Pancreas (tissue), 10 donors: ENCODE data around the gene RARB. TPM values are rescaled to one million over a fixed set of nuclear protein-coding genes. Genes with fewer than 3 reads are reported as not detected.

Experiments
- ATAC-seq, 4 donors: fragments of 200-7000 bp; cut with Tn5 transposase; one replicate each; pipeline versions ENCODE4 v1.8.0 to v1.9.1; 2020; ENCODE audit warnings: mild to moderate bottlenecking in 4 of 4, moderate library complexity in 4 of 4
- DNase-seq, 6 donors: peaks; one replicate each; pipeline ENCODE4 v3.0.0-alpha.2; 2020
- FAIRE-seq: peaks from 2 replicates; lab custom pipeline; 2012; peaks lifted over from hg19 to GRCh38; lab: Jason Lieb, UNC
- H3K27ac ChIP-seq, 4 donors: fragments of 200-600 bp; sonication (generic); 1 replicate in 3 of 4; 2 replicates in 1 of 4; pipeline versions ENCODE4 v1.5.0 to v1.8.0; 2020
- H3K27me3 ChIP-seq, 4 donors: fragments of 200-600 bp; one replicate each; pipeline ENCODE4 v1.8.0; 2021
- H3K36me3 ChIP-seq, 3 donors: fragments of 200-600 bp; sonication (generic) in 1 of 3; one replicate each; pipeline versions ENCODE4 v1.5.0 to v1.8.0; 2020 to 2021
- H3K4me1 ChIP-seq, 3 donors: fragments of 200-600 bp; one replicate each; pipeline ENCODE4 v1.8.0; 2021
- H3K4me3 ChIP-seq, 4 donors: fragments of 200-600 bp; sonication (generic) in 2 of 4; one replicate each; pipeline versions ENCODE4 v1.5.0 to v1.8.0; 2020 to 2021
- H3K9me3 ChIP-seq, 4 donors: fragments of 200-600 bp; one replicate each; pipeline ENCODE4 v1.8.0; 2021
- WGBS, 2 donors: extraction: QIAGEN DNeasy Blood & Tissue Kit; methylation state at CpG; one replicate each; pipeline ENCODE4 v1.1.7; 2013; 5-methylcytosine and 5-hydroxymethylcytosine counted together
- intact Hi-C, 3 donors: fragments of 100-400 bp; cut with DNase I; formaldehyde crosslinking; loops; one replicate each; pipeline versions ENCODE4 v1.11.1 to v1.14.2; 2022
- polyA plus RNA-seq, 2 donors: library from polyadenylated mRNA; stranded (reverse); fragments of 200-250 nt; gene quantifications; one replicate each; pipeline ENCODE4 v1.2.3, GENCODE V29; 2013
- total RNA-seq, 6 donors: library from RNA; stranded (reverse); fragmentation: NEBNext Ultra II Directional in 4 of 6; extraction: Animal tissue kit (Norgen Biotek cat#: 25700) in 4 of 6; gene quantifications; one replicate each; pipeline versions ENCODE4 v1.2.1 to v1.2.4, GENCODE V29; 2021 to 2023
- TF ChIP-seq, protein P1 (sequence below), 4 donors: fragments of 200-600 bp; sonication (generic) in 3 of 4; IDR thresholded peaks; one replicate each; pipeline versions ENCODE4 v1.5.0 to v1.8.0; 2021; ENCODE audit warnings: antibody characterized with exemption in 4 of 4
- donor health status: healthy with polysubstance abuse.
- donor health status: DM: no; HTN: no; CAD: no; lungs with moderate emphysema.
- donor health status: DM: no; HTN: no; CAD: no.
- donor health status: control.
- donor health status: control.
- donor health status: Bipolar disorder and iron deficiency.
- donor health status: DM: yes; HTN: yes; CAD: no.
- donor health status: DM: no; HTN: no; CAD: no.
- donor health status: DM: no; HTN: no; CAD: no.
- donor health status: DM: yes; HTN: yes; CAD: no.

Gene RARB
- total and polyA plus RNA-seq, 8 donors: 0.49 to 3.3 (median 0.75) TPM

- no peaks in the 10 kb centered on the region for H3K27me3 ChIP-seq
- no peak for ATAC-seq
- TF ChIP-seq, protein P1, sequence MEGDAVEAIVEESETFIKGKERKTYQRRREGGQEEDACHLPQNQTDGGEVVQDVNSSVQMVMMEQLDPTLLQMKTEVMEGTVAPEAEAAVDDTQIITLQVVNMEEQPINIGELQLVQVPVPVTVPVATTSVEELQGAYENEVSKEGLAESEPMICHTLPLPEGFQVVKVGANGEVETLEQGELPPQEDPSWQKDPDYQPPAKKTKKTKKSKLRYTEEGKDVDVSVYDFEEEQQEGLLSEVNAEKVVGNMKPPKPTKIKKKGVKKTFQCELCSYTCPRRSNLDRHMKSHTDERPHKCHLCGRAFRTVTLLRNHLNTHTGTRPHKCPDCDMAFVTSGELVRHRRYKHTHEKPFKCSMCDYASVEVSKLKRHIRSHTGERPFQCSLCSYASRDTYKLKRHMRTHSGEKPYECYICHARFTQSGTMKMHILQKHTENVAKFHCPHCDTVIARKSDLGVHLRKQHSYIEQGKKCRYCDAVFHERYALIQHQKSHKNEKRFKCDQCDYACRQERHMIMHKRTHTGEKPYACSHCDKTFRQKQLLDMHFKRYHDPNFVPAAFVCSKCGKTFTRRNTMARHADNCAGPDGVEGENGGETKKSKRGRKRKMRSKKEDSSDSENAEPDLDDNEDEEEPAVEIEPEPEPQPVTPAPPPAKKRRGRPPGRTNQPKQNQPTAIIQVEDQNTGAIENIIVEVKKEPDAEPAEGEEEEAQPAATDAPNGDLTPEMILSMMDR (IDR thresholded peaks at IDR 0.05): no peak
- no peak overlapping the region for H3K27ac ChIP-seq
- no peak overlapping the region for H3K4me3 ChIP-seq
- FAIRE-seq: no peak
- no peaks in the 10 kb centered on the region for H3K4me1 ChIP-seq
- H3K9me3 ChIP-seq: no peaks in the 10 kb centered on the region
- no peaks in the 10 kb centered on the region for H3K36me3 ChIP-seq
- DNase-seq: no peak
- WGBS, 2 donors: 57 to 60% methylated on average over 3 of the region's 3 CpGs
- intact Hi-C loops: no loop called here
Observed at GRCh38 chr3:25485673-25486072, 57.6 kb downstream of the RARB start.

GRCh38 chr3:25486932-25487331 is 58.9 kb downstream of the RARB start:
- no peak overlapping the region for H3K4me3 ChIP-seq
- FAIRE-seq (no peak), ATAC-seq (no peak), DNase-seq (no peak)
- intact Hi-C loops: no loop called here
- WGBS, 2 donors: 67 to 72% methylated on average over 6 of the region's 6 CpGs
- no peaks in the 10 kb centered on the region for H3K4me1 ChIP-seq
- H3K27me3 ChIP-seq: no peaks in the 10 kb centered on the region
- H3K27ac ChIP-seq: no peak overlapping the region
- H3K36me3 ChIP-seq: no peaks in the 10 kb centered on the region
- H3K9me3 ChIP-seq: no peaks in the 10 kb centered on the region
- TF ChIP-seq, protein P1 (IDR thresholded peaks at IDR 0.05): no peak

GRCh38 chr3:25489858-25490593 is 62.0 kb downstream of the RARB start:
- WGBS, 2 donors: 68 to 76% methylated on average over 7 of the region's 7 CpGs

DNA sequence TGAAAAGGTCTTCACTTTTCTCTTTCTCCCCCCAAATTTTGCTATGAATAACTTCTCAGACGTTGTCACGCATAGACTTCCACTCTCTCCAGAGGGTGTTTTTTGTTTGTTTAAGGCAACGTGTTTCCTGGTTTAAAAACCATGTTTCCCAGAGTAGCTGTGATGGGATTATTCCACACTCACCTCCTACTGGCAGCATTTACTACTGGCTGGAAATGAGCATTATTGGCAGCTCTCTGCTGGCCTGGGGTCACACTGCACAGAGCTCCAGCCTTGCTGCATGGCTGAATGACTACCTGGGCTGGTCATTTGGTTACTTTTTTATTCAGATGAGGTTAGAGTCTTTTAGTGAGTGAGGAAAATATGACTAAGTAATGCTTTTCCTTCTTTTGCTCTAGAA is 65.2 kb downstream of the RARB start:
- no peaks in the 10 kb centered on the region for H3K36me3 ChIP-seq
- H3K27ac ChIP-seq: no peak overlapping the region
- intact Hi-C loops: no loop called here
- FAIRE-seq: no peak
- no peak for ATAC-seq
- H3K4me1 ChIP-seq: no peaks in the 10 kb centered on the region
- H3K27me3 ChIP-seq: no peaks in the 10 kb centered on the region
- 49 to 59% methylated on average over 3 of the region's 3 CpGs for WGBS, 2 donors
- H3K9me3 ChIP-seq: no peaks in the 10 kb centered on the region
- no peak for DNase-seq
- H3K4me3 ChIP-seq: no peak overlapping the region
- TF ChIP-seq, protein P1 (IDR thresholded peaks at IDR 0.05): no peak

More at GRCh38 chr3:25489858-25490593, 62.0 kb downstream of the RARB start:
- no peaks in the 10 kb centered on the region for H3K9me3 ChIP-seq
- no peaks in the 10 kb centered on the region for H3K27me3 ChIP-seq
- DNase-seq: no peak
- TF ChIP-seq, protein P1 (IDR thresholded peaks at IDR 0.05): no peak
- intact Hi-C loops: no loop called here
- no peak for ATAC-seq
- H3K36me3 ChIP-seq: no peaks in the 10 kb centered on the region
- H3K27ac ChIP-seq: no peak overlapping the region
- FAIRE-seq: no peak
- no peaks in the 10 kb centered on the region for H3K4me1 ChIP-seq
- no peak overlapping the region for H3K4me3 ChIP-seq

- FAIRE-seq (no peak), ATAC-seq (no peak), DNase-seq (no peak)
- Histone ChIP-seq H3K4me3 (no peak overlapping the region), H3K9me3 (no peaks in the 10 kb centered on the region), H3K27me3 (no peaks in the 10 kb centered on the region), H3K27ac (no peak overlapping the region), H3K36me3 (no peaks in the 10 kb centered on the region), H3K4me1 (no peaks in the 10 kb centered on the region)
- intact Hi-C loops: no loop called here
- 60 to 62% methylated on average over 1 of the region's 1 CpG for WGBS, 2 donors
- TF ChIP-seq, protein P1 (IDR thresholded peaks at IDR 0.05): no peak
Observed at GRCh38 chr3:25493786-25494185, 65.7 kb downstream of the RARB start.
